ENCODE results near the gene THOC2.
"Not testable (repeated sequence)": the region's sequence is repeated elsewhere in the genome, so short reads cannot be mapped to it uniquely, and the experiment has no call there.

THOC2 gene

DNA sequence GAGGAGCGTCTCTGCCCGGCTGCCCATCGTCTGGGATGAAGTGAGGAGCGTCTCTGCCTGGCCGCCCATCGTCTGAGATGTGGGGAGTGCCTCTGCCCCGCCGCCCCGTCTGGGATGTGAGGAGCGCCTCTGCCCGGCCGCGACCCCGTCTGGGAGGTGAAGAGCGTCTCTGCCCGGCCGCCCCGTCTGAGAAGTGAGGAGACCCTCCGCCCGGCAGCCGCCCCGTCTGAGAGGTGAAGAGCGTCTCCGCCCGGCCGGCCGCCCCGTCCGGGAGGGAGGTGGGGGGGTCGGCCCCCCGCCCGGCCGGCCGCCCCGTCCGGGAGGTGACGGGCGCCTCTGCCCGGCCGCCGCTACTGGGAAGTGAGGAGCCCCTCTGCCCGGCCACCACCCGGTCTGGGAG lies 1.2 kb upstream of the THOC2 start:
- DNase-seq, result not testable (repeated sequence)

DNA sequence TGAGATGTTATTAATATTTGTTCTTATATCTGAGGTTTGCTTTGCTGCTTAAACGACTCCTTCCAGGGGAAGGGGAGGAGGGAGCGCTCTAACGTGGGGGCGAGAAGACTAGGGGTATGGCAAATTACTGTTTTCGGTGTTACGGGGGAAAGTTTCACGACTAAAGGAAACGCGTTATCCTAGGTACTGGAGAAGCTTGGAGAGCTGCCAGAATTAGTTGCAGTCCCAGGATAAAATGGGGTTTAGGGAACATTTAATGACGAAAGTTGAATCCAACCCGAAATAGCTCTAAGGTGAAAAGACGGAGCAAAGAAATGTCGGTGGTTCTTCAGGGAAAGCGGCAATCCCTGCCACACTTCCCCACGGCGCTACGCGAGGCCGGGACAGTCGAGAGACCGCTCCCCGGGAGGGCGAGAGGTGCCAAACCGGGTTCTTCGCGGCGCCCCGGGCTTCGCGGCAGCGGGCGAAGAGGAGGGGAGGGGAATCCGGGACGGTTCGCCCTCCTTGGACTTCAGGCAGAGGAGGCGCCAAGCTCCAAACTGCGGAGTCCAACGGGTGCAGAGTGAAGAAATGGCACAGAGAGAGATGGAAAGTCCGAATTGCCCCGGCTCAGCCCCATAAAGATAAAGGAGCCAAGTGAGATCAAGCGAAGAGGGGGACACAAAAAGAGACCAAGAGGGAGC lies 724 bp downstream of the THOC2 start:
- peak; percentile 7 to 8 for DNase-seq

DNA sequence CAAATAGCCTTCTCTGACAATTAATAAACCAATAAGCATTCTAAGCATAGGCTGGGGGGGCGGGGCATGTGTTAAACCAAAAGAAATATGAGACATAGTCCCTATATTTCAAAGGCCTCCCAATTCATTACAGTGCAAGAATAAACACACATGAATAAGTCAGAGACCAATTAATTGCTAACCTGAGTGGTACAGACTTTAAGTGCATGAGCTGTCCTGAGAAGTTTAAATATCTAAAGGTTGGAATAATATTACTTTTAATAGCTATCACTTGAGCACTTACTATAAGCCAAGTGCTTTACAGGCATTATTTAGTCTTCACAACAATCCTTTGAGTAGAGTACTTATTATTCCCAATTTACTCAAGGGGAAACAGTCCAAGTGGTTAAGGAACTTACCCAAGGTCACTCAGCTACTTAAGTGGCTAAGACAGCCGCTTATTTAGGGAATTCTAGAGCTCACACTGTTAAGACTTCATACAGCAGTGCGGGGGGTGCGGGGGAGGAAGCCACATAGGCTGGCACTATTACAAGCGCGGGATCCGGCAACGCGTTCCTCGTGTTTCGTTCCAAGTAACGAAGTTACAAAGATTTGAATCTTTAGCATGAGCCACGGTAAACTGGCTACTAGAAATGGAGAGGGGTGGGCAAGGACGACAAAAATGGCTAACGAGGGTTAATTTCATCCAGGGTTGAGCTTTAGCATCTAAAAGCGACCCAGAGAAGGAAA lies 1.4 kb downstream of the THOC2 start:
- DNase-seq, result peak; percentile 28 to 30

DNA sequence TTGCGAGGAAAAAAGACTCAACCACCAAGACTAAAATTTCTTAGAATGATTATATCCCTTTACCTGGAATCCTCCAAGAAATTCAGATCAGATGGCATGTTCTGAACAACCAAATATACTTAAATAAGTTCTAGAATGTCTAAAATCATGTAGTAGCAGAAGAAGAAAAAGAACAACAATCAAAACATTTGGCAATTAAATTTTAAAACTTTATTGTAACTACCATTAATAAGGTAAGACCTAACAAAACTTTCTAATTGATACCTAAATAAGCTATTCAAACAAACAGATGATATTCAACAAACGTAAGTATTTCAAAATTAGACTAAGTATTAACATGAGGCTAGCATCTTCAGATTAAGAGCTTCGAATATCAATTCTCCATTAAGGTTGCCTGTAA lies 4.3 kb downstream of the THOC2 start:
- DNase-seq, result no peak

DNA sequence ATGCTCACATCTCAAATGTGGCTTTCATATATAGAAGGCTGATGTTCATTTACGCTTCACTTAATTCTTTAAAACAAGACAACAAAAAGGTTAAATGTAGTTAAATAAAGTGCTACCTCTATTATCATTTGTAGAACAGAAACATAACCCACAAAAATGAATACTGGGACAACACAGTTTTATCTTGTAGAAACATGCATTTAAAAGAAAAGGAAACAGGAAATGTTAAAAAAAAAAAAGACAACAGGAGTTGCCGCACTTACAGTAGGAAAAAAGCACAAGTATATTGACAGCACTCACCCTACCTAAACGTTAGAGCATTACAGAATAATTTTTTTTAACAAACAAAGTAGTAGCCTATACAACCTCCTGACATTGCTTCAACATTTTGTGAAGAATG lies 4.8 kb downstream of the THOC2 start:
- DNase-seq, result no peak

DNA sequence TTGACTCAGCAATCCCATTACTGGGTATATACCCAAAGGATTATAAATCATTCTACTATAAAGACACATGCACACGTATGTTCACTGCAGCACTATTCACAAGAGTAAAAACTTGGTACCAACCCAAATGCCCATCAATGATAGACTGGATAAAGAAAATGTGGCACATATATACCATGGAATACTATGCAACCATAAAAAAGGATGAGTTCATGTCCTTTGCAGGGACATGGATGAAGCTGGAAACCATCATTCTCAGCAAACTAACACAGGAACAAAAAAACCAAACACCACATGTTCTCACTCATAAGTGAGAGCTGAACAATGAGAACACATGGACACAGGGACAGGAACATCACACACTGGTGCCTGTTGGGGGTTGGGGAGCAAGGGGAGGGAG lies 10.7 kb downstream of the THOC2 start:
- DNase-seq, result not testable (repeated sequence)

DNA sequence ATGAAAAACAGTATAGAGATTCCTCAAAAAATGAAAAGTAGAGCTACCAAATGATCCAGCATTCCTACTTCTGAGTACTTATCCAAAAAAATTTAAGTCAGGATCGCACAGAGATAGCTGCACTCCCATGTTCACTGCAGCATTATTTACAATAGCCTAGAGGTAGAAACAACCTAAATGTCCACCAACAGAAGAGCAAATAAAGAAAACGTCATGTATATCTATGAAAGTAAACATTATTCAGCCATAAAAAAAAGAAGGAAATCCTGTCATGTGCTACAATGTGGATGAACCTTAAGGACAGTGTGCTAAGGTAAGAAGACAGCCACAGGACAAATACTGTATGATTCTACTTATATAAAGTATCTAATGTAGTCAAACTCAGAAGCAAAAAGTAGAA lies 12.4 kb downstream of the THOC2 start:
- DNase-seq, result no peak

DNA sequence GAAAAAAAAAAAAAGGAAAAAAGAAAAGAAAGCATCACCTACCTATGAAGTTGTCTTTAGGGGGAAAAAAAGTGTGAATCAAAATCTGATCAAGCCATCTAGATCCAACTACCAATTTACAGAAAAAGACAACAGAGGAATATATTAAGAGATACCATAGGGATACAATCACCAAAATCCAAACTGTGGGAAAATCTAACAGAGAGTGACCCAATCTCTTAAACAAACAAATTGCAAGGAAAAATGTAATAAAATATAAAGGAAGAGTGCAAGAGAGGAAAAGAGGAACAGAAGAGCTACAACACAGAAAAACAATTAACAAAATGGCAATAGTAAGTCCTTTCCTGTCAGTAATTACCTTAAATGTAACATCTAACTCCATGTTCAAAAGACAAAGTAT lies 19.0 kb downstream of the THOC2 start:
- DNase-seq, result no peak

DNA sequence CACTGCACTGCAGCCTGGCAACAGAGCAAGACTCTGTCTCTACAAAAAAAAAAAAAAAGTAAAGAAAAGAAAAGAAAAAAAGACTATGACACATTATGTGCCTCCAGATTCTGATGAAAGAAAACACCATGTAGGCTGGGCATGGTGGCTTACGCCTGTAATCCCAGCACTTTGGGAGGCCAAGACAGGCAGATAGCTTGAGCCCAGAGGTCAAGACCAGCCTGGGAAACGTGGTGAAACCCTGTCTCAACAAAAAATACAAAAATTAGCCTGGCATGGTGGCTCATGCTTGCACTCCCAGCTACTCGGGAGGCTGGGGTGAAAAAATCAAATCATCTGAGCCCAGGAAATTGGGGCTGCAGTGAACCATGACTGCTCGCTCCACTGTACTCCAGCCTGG lies 19.4 kb downstream of the THOC2 start:
- DNase-seq, result no peak

DNA sequence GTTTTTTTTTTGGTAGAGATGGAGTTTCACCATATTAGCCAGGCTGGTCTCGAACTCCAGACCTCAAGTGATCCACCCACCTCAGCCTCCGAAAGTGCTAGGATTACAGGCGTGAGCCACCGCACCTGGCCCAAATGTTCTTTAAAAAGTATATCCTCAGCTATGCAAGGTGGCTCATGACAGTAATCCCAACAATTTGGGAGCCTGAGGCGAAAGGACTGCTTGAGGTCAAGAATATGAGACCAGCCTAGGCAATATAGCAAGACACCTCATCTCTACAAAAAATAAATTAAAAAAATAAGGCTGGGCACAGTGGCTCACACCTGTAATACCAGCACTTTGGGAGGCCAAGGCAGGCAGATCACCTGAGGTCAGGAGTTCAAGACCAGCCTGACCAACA lies 21.7 kb downstream of the THOC2 start:
- not testable (repeated sequence) for DNase-seq

DNA sequence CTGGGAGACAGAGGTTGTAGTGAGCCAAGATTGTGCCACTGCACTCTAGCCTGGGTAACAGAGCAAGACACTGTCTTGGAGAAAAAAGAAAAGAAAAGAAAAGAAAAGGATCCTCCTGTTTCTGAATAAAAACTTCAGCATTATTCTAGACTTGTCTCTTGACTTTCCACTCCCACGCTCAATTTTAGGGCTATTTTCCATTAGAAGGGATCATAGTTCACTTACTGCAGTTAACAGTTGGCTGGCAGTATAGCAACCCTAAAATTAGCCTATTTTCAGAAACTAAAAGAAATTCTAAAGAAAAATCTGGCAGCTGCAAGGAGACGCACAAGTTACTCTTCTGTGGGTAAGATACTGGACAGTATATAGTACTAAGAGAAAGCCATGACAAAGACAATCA lies 28.1 kb downstream of the THOC2 start:
- no peak for DNase-seq

DNA sequence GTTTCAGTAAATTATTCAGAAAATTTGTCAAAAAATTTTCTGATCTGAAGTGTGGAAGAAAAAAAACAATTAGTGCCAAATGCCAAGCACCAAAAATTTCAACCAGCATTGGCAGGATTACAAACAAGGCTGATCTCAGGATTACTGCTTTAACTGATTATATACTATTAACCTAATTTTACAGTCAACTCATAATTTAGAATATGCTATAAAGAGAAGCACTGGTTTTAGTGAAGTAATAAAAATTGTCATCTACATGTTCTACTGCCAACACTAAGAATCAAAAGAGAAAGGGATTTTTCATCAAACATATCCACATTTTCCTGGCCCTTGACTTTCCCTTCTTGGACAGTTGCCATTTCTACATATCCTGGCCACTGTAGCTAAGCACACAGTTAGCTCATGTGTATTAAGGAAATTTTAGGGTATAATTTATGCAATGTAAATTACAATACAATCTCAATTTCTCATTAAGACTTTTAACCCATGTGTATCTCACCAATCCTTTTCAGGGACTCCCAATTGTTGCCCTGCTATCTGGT lies 33.8 kb downstream of the THOC2 start:
- no peak for DNase-seq

DNA sequence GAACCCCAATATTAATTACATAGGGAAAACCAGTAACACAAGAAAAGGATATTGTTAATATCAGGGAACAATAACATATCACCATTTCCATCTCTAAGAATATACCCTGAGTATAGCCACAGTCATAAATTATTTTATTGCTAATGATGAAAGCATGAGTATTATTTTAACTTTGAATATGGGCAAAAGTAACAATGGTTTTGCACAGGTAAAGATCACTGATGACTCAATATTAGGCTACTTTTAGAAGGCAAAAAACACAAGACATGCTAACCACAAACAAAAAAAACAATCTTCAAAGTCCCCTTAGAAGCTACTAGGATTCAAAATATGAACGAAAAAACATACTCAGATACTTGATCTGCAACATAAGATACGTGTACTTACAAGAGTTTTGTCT lies 36.5 kb downstream of the THOC2 start:
- DNase-seq, result no peak

DNA sequence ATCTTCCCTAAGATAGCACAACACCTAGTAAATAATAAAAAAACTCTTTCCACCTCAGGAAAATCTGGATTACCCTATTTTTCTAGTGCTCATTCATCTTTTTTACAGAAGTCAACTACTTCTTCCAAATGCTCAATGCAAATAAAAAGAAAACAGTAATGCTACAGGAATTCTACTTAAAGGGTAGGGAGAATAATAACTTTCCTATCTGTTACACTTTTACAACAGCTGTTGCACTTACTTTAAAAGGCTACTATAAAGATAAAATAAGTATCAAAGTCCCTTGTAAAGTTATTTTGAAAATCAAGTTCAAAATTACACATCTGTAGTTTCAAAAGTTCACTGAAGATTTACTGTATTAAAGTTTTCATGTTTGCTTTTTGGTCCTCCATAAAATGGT lies 37.6 kb downstream of the THOC2 start:
- DNase-seq, result no peak

DNA sequence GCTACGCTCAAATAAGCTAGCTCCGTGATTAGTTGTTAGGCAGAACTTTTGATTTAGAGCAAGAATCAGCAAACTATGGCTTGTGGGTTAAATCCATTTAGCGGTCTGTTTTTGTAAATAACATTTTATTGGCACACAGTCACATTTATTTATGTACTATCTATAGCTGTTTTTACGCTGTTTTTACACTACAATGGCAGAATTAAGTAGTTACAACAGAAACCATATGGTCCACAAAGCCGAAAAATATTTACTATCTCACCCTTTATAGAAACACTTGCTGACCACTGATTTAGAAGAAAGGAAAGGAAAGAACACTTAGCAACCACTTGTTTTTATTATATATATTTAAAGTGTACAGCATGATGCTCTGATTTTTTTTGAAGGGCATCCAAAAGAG lies 41.1 kb downstream of the THOC2 start:
- no peak for DNase-seq

DNA sequence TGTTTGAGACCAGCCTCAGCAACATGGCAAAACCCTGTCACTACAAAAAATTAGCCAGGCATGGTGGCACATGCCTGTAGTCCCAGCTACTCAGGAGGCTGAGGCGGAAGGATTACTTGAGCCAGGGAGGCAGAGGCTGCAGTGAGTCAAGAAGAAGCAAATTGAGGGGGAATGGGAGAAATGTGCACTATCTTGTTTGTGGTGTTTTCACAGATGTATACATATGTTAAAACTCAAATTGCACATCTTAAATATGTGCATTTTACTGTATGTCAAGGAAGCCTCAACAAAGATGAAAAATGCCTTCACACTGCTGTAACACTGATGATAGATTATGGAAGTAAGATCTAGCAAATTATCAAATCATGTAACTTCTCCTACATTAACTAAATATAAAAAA lies 44.3 kb downstream of the THOC2 start:
- no peak for DNase-seq

DNA sequence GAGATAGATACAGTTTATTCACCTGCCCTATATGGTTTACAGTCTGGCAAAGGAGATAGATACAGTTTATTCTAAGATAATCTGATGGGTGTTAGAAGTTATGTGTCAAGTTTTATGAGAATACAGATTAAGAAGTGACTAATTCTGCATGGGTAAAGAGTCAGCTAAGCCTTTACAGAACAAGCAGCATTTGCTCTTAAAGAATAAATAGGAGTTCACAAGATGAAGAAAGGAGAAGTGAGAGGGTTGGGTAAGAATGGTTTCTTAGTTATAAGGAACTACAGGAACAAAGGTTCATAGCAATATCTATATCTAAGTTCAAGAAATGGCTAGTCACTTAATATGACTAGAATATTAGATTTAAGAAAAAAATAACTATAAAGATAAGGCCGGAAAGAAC lies 47.6 kb downstream of the THOC2 start:
- no peak for DNase-seq

DNA sequence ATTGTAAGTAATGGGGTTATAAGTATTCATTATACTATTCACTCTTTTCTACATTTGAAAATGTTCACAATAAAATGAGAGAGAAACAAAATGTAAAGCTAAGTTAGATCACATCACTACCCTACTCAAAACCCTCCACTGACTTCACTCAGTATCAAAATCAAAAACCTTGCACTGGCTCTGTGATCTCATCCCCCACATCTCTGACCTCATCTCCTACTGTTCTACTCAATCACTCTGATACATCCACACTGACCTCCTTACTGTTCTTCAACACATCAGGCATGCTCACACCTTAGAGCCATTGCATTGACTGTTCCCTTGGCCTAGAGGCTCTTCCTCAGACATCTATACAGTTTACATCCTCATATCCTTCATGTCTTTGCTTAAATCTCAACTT lies 50.7 kb downstream of the THOC2 start:
- no peak for DNase-seq

DNA sequence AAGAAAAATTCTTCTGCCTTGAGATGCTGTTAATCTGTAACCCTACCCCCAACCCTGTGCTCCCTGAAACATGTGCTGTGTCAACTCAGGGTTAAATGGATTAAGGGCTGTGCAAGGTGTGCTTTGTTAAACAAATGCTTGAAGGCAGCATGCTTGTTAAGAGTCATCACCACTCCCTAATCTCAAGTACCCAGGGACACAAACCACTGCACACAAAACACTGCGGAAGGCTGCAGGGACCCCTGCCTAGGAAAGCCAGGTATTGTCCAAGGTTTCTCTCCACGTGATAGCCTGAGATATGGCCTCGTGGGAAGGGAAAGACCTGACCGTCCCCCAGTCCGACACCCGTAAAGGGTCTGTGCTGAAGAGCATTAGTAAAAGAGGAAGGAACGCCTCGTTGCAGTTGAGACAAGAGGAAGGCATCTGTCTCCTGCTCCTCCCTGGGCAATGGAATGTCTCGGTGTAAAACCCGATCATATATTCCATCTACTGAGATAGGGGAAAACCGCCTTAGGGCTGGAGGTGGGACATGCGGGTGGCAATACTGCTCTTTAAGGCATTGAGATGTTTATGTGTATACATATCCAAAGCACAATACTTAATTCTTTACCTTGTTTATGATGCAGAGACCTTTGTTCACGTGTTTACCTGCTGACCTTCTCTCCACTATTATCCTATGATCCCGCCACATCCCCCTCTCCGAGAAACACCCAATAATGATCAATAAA lies 53.0 kb downstream of the THOC2 start:
- DNase-seq, result not testable (repeated sequence)

DNA sequence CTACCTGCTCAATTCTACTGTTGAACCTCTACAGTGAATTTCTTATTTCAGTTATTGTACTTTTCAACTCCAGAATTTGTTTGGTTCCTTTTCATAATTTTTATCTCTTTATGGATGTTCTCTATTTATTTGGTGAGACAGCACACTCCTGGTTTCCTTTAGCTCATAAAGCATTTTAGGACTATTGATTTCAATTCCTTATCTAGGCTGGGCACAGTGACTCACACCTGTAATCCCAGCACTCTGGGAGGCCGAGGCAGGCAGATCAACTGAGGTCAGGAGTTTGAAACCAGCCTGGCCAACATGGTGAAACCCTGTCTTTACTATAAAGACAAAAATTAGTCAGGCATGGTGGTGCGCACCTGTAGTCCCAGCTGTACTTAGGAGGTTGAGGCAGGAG lies 57.7 kb downstream of the THOC2 start:
- no peak for DNase-seq

DNA sequence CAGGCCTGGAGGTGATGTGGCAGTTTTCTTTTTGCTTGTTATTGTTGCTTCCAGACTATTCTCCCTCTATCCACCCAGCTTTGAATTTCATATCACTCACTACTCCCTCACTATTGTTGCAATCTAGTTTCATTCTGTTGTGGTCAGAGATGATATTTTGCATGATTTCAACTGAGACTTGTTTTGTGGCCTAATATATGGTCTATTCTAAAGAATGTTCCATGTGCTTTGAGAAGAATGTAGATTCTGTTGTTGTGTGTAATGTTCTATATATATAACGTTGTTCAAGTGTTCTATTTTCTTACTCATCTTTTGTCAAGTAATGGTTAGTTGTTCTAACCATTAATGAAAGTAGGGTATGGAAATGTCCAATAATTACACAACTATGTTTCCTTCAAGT lies 59.0 kb downstream of the THOC2 start:
- no peak for DNase-seq

DNA sequence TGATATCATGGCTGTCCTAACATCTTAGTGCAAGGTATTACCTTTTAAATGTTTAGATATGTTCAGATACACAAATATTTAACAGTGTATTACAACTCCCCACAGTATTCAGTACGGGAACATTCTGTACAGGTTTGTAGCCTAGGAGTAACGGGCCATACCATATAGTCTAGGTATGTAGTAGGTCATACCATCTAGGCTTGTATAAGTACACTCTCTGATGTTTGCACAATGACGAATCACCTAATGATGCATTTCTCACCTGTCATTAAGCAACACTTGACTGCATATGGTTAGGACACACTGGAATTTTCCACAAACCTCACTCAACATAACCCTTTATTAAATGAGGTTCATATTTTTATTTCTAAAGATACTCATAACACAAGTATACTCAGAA lies 67.7 kb downstream of the THOC2 start:
- DNase-seq, result no peak

DNA sequence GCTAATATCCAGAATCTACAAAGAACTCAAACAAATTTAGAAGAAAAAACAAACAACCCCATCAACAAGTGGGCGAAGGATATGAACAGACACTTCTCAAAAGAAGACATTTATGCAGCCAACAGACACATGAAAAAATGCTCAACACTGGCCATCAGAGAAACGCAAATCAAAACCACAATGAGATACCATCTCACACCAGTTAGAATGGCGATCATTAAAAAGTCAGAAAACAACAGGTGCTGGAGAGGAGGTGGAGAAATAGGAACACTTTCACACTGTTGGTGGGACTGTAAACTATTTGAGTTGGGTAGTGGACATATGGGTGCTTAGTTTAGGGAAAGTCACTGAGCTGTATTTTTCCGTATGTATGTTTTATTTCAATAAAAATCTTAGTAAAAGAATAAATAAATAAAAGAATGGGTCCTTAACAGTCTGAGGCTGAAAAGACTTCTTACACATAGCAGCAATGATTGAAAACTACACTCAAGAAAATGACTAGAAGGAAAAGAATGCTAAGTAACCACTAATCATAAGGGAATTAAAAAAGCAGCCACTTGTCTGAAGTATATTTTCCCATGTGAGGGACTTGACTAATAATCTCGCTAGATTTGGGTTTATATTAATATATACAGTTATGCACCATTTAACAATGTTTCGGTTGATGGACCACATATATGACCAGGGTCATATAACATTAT lies 68.2 kb downstream of the THOC2 start:
- DNase-seq, result not testable (repeated sequence)
